T-helper 1 cell (primary cell): ENCODE measurements around the gene ZPR1.
"Not testable (repeated sequence)": the region's sequence is repeated elsewhere in the genome, so short reads cannot be mapped to it uniquely, and the experiment has no call there.

Experiments used
- DNase-seq, 5 donors: peaks; one replicate each; pipeline ENCODE4 v3.0.0-alpha.2; 2012 to 2020

Gene ZPR1

DNA sequence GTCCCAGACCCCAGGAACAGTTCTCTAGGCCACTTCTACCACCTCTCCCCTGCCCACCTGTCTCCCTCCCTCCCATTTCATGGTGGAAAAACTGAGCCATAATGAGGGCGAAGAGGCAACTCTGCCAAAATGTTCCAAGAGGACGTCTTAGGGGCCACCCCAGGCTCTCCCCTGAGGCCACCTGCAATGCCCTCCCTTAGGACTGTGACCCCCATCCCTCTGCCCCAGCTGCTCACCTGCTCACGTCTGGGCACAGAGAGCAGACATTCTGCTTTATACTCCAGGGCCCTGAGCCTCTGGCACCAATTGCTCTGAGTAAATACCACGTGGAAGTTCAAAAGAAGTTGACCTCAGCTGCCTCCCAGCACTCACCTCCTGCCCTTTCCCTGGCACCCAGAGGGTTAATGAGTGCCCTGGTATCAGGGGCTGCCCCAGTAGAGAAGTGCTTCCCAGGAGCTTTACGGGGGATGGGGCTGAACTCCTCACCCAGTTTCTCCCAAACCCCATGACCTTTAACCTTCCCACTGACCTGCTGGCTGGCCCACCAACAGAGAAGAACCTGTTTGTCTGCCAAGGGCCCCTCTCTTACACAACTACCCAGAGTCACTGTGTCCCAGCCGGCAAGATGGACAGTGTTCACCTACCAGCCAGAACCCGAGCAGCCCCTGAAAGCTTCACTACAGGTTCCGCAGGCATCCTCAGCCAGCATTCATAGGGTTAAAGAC is 4.5 kb upstream of the ZPR1 start:
- DNase-seq = no peak

DNA sequence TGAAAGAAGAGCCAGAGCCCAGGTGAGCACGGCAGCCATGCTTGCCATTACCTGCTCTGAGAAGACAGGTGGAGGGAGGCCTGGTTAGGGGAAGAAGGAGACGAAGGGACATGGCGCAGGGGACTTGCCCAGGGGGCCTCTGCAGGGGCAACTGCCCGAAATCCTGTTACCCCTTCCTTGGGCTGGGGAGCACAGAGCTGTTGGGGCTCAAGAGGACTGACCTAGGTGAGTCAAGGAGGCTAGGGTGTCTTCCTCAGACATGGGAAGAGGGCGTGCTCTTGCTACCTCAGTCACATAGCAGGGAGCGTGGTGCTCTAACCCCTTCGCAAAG is 4.0 kb upstream of the ZPR1 start, which contains the start of gene APOA5:
Gene APOA5, minus strand, starts transcription at position 67 of the 331 bp plus-strand sequence. Its CDS starts 19 bp downstream, at position 48.
- no peak for DNase-seq

DNA sequence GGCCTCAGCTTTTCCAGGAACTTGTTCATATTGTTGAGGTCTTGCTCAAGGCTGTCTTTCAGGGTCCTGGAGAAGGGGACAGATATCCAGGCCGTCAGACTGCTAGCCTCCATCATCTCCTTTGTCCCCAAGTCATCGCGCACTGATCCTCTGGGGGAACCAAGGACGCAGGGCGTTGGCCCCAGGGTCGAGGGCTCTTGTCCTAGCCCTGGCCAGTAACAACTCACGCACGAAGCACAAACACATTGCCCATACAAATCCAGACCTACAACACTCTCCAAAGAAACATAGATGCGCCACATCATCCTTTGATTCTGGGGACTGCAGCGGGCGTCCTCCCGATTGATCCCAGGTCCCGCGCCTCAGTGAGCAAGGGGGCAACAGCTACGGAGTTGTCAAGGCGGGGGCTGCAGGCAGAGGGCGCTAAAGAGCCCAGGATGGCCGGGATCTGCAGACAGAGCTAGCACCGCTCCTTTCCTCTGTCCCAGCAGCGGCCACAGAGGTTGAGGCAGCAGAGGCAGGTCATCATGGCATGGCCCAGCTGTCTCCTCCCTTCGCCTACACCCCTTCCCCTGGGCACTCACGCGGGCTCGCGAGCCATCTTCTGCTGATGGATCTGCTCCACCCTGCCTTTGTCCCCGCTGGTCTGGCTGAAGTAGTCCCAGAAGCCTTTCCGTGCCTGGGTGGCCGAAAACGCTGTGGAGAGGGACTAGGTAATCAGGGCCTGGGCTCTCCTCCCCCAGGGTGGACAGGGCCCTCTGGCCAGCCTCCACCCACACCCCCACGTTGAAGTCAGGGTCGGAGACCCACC is 3.4 kb upstream of the ZPR1 start:
- peak; percentile 59 to 71 (median 62) for DNase-seq

DNA sequence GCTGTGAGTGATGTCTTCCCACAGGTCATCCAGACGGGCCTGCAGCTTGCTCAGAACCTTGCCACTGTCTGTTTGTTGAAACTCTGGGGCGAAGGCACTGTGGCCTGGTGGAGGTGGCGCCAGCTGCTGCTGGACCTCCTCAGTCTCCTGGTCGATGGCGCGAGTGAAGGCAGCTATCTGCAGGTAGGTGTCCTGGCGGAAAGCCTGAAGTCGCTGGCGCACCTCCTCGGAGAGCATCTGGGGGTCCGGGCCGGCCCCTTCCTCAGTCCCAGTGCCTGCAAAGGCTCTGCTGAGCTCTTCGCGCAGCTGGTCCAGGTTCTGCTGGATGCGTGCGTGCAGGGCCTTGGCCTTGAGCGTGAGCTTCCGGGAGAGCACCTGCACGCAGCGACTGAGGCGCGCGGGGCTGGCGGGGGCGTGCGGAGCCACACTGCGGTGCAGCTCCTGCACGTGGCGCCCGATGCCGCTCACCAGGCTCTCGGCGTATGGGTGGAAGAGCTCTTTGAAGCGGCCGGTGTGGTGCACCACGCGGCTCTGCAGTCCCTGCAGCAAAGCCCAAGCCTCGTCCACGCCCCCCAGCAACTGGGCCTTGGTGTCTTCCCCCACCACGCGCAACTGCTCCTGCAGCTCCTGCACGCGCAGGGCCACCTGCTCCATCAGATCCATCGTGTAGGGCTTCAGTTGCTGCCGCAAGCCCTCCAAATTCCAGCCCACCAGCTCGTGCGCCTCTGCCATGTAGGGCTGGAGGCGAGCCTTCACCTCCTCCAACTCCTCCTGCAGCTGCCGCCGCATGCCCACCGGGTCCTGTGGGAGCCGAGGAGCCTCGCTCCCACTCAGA is 2.6 kb upstream of the ZPR1 start:
- DNase-seq = no peak

GRCh38 chr11:116788975-116789374 is 1.2 kb upstream of the ZPR1 start:
- DNase-seq = no peak

GRCh38 chr11:116788534-116788933 is 711 bp upstream of the ZPR1 start:
- no peak for DNase-seq

DNA sequence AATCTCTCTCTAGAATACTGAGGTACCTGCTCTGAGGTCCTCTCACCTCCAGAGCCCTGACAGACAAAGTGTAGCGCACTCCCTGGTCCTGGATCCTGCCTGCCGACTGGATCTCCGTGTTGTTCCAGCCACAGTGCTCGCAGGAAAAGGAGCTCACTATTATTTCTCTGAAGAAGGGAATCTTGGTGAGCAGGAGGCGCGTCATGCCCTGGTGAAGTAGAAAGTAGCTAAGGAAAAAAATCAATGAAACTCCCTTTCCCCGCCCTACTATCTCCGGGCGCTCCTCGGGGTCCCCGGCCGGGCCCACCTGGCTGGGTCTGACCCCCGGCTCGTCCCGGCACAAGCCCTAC is 412 bp downstream of the ZPR1 start:
- DNase-seq = no peak

DNA sequence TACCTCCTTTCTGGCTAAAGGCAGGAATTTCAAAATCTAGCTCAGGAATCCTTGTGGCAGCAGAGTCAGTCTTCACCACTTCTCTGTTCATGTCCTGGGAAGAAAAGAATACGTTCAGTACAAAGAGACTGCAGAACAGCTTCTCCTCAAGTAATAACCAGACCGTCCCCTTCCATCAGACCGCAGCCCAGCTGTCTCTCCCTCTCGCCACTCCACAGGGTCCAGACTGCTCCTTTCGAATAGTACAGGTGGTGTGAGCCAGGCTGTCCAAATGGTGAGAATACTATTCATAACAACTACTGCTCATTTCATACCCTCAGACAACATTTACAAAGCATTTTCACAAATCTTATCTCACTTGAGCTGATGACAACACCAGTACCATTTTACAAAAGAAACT is 857 bp downstream of the ZPR1 start:
- no peak for DNase-seq

GRCh38 chr11:116786326-116786725 is 1.5 kb downstream of the ZPR1 start:
- no peak for DNase-seq

GRCh38 chr11:116782728-116783127 is 5.1 kb downstream of the ZPR1 start:
- DNase-seq = peak in 1 of 5 donors; percentile 41

DNA sequence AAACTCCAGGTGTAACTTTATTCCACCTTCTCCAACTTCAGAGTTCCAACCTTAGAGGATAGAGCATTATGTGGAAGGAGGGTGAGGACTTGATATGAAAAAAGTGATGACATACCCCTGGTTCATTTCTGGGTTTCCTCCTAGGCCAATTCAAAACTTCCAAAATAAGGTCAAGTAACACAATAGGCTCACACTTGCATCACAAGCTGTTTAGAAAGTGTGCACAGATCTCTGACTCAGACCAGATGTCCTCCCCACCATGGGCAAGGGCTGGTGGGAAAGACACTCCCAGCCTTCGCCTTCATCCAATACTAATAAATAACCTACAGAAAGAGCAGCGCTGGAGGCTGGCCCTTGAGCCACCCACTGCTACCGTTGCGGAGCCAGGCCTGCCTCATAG is 9.3 kb downstream of the ZPR1 start:
- no peak for DNase-seq

- DNase-seq = no peak
Observed at GRCh38 chr11:116777056-116777455, 10.8 kb downstream of the ZPR1 start.

DNA sequence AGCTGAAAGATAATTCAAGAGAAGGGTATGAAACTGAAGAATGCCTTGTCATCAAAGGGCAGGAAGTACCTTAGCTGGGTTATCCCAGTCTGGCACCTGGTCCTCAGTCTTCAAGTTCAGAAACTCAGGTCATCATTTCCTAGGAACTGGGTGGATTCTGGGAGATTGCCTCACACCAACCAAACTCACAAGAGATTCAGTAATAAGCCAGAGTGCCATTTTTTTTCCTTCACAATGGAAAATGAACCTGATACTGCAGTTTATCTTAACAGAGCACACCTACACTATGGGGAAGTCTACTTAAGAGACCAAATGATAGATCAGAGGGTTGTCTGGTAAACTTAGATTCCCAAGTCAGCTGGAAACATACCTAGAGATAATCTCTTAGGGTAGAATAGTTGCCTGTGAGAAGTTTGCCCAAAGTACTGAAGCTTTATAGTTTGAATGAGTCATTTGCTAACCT is 11.3 kb downstream of the ZPR1 start:
- no peak for DNase-seq

GRCh38 chr11:116775975-116776374 is 11.8 kb downstream of the ZPR1 start:
- DNase-seq = no peak

DNA sequence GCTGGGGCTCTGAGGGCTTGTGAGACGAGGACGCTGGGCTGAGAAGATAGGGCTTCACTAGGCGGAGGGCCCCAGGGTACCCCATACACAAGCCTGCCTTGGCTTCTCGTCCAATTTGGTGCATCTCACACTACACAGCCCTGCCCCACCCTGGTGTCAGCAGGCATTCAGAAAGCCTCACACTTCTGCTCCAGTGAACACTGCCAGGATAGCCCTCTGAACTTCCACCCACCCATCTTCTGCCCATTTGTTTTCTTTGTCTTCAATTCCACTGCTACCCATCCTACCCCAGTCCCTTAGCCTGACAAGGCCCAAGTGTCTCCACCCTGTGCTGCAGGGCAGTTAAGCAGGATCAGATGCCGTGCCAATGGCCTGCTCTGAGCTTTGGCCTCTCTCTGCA is 13.2 kb downstream of the ZPR1 start:
- DNase-seq = no peak

DNA sequence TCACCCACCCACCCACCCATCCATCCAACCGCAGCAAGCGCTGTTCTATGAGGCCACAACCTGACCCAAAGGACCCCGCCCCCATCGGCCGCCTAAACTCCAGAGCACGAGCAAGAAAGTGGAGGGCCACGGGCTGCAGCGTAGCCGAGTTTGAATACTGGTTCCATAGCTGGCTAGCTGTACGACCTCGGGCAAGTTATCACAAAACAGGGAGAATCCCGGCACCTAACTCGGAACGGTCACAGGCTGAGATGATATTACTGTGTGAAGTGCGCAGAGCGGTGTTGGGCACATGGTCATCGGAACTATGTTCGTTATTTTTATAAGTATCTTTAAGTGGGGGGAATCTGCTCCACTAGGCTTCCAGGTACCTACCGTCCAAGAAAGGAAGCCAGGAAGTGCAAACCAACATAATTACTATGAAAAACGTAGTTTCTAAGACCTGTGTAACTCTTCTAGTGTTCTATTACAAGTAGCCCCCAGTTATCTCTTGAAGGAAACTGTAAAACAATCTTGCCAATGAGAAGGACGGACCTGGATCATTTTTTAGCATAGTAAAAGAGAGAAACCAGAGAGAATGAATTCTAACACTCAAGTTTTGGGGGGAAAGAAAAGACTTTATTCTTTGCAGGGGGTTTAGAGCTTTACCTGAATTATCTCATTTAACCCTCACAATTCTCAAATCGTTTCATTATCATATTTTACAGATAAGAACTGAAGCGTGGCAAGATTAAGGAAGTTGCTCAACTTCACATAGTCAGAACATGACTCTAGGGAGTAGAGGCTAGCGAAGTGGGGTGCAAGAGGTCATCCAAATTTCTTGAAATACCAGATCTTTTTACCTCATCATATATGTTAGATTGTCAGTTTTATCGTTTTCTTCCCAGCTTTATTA is 14.4 kb downstream of the ZPR1 start:
- DNase-seq = no peak

DNA sequence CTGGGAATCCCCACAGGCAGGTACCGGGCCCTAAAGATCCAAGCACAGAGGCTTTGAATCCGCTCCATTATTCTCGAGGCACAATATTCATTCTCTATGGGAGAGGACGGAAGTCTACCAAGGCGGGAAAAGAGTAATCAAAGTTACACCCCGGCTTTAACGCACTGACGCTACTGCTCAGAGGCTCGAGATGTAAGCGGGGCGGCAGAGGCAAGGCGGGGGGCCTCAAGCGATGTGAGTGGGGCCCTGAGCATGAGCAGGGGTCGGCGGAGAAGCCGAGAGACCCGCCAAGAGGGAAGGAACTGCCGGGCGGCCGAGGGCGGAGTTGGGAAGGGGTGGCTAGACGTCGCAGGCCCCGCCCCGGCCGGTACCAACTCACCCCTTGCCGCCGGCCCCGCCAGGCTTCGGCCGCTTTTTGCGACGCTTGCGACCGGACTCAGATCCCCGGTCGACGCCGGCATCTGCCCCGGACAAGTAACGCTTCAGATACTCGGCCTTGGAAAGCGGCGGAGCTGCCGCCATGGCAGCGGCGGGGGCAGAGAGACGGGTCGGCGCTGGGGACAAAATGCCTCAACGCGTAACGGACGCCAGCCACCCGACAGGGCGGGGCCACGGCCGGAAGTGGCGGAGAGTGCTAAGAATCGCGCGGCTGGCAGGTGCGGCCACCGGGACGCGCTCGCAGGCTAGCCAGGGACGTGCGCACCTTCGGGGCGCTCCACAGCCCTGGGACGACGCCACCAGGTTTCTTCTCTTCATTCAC is 15.2 kb downstream of the ZPR1 start, which contains the start of gene BUD13:
Gene BUD13, minus strand, starts transcription at position 545 of the 760 bp plus-strand sequence. Its CDS starts 23 bp downstream, at position 522.
- peak; percentile 90 to 93 (median 92) for DNase-seq

- no peak for DNase-seq
Observed at GRCh38 chr11:116771935-116772334, 15.9 kb downstream of the ZPR1 start.

- DNase-seq = no peak
Observed at GRCh38 chr11:116762132-116762531, 25.7 kb downstream of the ZPR1 start.

DNA sequence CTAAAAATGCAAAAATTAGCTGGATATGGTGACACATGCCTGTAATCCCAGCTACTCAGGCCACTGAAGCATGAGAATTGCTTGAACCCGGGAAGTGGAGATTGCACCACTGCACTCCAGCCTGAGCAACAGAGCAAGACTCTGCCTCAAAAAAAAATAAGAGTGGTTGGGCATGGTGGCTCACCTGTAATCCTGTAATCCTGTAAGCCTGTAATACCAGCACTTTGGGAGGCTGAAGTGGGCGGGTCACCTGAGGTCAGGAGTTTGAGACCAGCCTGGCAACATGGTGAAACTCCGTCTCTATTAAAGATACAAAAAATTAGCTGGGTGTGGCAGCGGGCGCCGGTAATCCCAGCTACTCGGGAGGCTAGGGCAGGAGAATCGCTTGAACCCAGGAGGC is 31.8 kb downstream of the ZPR1 start:
- DNase-seq = not testable (repeated sequence)

DNA sequence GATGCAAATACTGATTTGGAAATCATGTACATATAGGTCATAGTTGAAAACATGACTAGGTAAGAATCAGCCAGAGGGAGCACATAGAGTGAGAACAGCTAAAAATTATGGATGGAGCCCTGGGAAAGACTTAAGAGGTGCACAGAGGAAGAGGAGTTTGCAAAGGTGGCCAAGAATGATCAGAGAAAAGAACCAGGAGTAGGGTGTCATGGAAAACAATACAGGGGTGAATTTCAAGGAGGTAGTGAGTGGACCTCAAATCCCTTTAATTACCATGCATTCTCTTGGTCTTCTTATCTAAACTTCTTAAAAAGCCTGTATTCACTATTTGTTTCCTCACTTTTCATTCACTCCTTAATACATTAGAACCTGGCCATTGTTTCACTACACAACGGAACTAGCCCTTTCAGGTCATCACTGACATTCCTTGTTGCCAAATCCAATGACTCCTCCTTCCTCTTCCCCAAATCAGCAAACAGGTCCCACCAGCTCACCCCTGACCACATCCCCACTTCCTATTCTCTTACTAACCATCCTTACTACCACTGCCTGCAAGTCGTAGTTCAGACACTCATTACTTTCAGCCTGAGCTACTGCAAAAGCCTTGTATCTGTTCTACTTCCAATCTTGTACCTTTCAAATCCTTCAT is 37.6 kb downstream of the ZPR1 start:
- no peak for DNase-seq
